ENCODE data around the gene THSD4.

The THSD4 gene

GRCh38 chr15:71114887-71115566, at the start of gene THSD4:
Gene THSD4, plus strand, starts transcription at chr15:71115471.
- DNase-seq = peak; percentile 67

GRCh38 chr15:71066983-71067382, 48.3 kb upstream of the THSD4 start:
- no peak for DNase-seq

- no peak for DNase-seq
Measured at GRCh38 chr15:71069693-71070092, 45.6 kb upstream of the THSD4 start.

GRCh38 chr15:71071529-71071928, 43.7 kb upstream of the THSD4 start:
- DNase-seq = no peak

GRCh38 chr15:71072423-71072822, 42.8 kb upstream of the THSD4 start:
- DNase-seq = no peak

GRCh38 chr15:71078506-71079207, 36.6 kb upstream of the THSD4 start:
- DNase-seq = no peak

- DNase-seq = no peak
Measured at GRCh38 chr15:71079208-71080044, 35.8 kb upstream of the THSD4 start.

- no peak for DNase-seq
Measured at GRCh38 chr15:71080166-71080565, 35.1 kb upstream of the THSD4 start.

GRCh38 chr15:71080705-71081104, 34.6 kb upstream of the THSD4 start:
- DNase-seq = no peak

GRCh38 chr15:71082803-71083202, 32.5 kb upstream of the THSD4 start:
- no peak for DNase-seq

- DNase-seq = no peak
Measured at GRCh38 chr15:71083349-71083748, 31.9 kb upstream of the THSD4 start.

GRCh38 chr15:71084264-71084663, 31.0 kb upstream of the THSD4 start:
- DNase-seq = no peak

GRCh38 chr15:71085809-71086208, 29.5 kb upstream of the THSD4 start:
- no peak for DNase-seq

- no peak for DNase-seq
Measured at GRCh38 chr15:71088155-71088554, 27.1 kb upstream of the THSD4 start.

- no peak for DNase-seq
Measured at GRCh38 chr15:71088683-71089082, 26.6 kb upstream of the THSD4 start.

GRCh38 chr15:71089801-71090200, 25.5 kb upstream of the THSD4 start:
- DNase-seq = no peak

- DNase-seq = no peak
Measured at GRCh38 chr15:71091601-71092000, 23.7 kb upstream of the THSD4 start.

- DNase-seq = no peak
Measured at GRCh38 chr15:71092056-71092600, 23.1 kb upstream of the THSD4 start.

GRCh38 chr15:71093054-71094024, 21.9 kb upstream of the THSD4 start:
- no peak for DNase-seq

- no peak for DNase-seq
Measured at GRCh38 chr15:71094137-71094536, 21.1 kb upstream of the THSD4 start.

GRCh38 chr15:71096676-71097075, 18.6 kb upstream of the THSD4 start:
- DNase-seq = no peak

GRCh38 chr15:71097890-71098289, 17.4 kb upstream of the THSD4 start:
- DNase-seq = no peak
